ENCODE data around the gene RXFP3. TPM values are rescaled to one million over a fixed set of nuclear protein-coding genes. Genes with fewer than 3 reads are reported as not detected.
"Not testable (repeated sequence)": the region's sequence is repeated elsewhere in the genome, so short reads cannot be mapped to it uniquely, and the experiment has no call there.

RXFP3 gene
- total RNA-seq, 2 donors from 2014 or later = not detected

DNA sequence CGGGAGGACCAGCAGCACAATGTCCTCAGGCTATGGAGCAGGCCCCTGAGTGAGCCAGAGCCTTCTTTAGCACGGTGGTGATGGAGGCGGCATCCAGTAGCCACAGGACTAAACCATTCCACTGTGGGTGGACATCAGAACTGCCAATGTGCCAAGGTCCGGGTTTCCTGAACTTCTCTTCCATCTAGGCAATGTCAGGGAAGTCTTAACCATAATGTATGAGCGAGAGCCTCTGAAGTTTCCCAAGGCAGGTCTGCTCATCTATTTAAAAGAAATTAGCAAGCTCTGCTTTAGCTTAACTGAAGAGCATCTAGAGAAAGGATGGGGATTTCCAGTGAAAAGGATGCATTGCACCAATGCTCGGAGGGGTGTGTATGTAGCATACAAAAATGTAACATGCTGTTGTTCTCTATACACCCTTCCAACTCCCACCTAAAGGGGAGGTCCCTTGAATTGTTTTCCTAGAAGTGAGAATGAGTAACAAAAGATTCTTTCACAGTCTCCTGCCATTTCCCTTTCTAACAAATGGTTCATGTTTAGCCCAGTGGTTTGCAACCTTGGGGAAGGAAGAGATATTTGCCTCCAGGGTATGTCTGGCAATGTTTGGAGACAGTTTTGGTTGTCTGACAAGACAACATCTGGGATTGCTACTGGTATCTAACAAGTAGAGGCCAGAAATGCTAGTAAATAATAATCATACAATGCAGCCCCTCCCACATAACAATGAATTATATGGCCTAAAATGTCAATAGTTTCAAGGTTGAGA lies 6.1 kb upstream of the RXFP3 start:
- DNase-seq (no peak), ATAC-seq (no peak)
- intact Hi-C loops (cut with DNase I, micrococcal nuclease) = no loop called here

DNA sequence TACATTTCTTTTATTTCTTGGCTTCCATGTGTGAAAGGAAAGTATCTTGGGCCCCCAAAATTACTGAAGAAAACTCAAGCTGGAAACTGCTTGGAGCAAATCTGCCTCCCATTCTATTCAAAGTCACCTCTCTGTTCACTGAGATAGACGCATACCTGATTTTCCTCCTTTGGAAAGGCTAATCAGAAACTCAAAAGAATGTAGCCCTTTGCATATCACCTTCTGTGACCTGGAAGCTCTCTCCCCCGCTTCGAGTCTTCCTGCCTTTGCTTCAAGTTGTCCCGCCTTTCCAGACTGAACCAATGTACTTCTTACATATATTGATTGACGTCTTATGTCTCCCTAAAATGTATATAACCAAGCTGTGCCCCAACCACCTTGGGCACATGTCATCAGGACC lies 5.0 kb upstream of the RXFP3 start:
- intact Hi-C loops (cut with DNase I, micrococcal nuclease) = no loop called here

DNA sequence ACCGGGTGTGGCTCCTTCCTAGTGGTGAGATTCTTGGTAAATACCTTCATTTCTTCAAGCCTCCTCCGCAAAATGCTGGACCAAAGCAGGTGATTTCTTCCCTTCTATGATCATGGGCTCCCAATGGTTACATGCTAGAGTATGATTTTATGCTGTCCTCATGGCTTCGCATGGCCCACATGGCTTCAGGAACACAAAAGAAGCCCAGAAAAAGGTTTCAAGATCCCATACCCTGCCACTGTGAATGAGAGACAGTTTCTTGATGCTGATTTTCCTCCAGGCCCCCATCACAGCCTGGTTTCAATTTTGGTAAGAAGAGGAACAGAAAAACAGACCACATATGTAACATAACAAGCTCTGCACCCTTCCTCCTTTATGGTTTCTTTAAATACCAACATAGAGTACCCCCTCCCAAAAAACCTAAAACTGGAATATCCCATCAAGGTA lies 2.4 kb upstream of the RXFP3 start:
- intact Hi-C loops (cut with DNase I, micrococcal nuclease) = no loop called here
- ATAC-seq (no peak), DNase-seq (no peak)

More for the DNA sequence above, 5.0 kb upstream of the RXFP3 start:
- no peak for DNase-seq
- ATAC-seq = no peak

DNA sequence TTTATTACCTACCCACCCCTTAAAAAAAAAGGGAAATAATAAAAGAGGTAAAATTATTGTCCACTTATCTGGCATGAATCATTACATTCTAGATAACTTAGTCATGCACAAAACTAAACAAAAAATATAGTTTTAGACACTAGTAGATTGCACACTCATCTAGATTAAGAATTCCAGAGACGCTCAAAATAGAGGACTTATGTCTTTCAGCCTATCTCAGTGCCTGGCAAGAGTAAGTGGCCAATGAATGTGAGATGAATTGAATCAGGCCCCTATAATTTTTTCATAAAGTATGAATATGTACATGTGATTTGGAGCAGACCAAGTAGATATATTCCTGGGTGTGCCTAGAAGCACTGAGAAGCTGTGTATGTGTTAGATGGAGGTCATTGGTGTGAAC lies 2.0 kb upstream of the RXFP3 start:
- ATAC-seq = no peak
- no peak for DNase-seq
- intact Hi-C loops (cut with DNase I, micrococcal nuclease) = no loop called here

DNA sequence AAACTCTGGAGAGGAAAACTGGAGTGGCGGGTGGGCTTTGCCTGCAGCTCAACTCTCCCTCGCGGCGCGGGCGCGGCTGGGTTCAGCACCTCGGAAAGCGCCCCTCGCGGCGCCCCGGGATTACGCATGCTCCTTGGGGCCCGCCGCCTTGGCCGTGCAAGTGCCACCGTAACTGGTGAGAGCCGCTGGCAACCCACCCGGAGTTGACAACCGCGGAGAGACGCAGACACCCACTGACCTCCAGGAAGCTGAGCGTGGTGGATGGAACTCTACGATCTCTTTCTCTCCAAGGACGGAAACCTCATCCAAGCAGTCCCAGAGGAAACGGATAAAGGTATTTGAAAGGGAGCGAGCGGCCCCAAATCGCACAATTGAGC lies 194 bp upstream of the RXFP3 start:
- peak; percentile 58 for ATAC-seq
- intact Hi-C loops (cut with DNase I, micrococcal nuclease) = no loop called here
- peak in 1 of 2 donors; percentile 43 for DNase-seq

DNA sequence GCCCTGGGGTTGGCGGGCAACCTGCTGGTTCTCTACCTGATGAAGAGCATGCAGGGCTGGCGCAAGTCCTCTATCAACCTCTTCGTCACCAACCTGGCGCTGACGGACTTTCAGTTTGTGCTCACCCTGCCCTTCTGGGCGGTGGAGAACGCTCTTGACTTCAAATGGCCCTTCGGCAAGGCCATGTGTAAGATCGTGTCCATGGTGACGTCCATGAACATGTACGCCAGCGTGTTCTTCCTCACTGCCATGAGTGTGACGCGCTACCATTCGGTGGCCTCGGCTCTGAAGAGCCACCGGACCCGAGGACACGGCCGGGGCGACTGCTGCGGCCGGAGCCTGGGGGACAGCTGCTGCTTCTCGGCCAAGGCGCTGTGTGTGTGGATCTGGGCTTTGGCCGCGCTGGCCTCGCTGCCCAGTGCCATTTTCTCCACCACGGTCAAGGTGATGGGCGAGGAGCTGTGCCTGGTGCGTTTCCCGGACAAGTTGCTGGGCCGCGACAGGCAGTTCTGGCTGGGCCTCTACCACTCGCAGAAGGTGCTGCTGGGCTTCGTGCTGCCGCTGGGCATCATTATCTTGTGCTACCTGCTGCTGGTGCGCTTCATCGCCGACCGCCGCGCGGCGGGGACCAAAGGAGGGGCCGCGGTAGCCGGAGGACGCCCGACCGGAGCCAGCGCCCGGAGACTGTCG lies 976 bp downstream of the RXFP3 start:
- no peak for DNase-seq
- intact Hi-C loops (cut with DNase I, micrococcal nuclease) = no loop called here
- no peak for ATAC-seq

DNA sequence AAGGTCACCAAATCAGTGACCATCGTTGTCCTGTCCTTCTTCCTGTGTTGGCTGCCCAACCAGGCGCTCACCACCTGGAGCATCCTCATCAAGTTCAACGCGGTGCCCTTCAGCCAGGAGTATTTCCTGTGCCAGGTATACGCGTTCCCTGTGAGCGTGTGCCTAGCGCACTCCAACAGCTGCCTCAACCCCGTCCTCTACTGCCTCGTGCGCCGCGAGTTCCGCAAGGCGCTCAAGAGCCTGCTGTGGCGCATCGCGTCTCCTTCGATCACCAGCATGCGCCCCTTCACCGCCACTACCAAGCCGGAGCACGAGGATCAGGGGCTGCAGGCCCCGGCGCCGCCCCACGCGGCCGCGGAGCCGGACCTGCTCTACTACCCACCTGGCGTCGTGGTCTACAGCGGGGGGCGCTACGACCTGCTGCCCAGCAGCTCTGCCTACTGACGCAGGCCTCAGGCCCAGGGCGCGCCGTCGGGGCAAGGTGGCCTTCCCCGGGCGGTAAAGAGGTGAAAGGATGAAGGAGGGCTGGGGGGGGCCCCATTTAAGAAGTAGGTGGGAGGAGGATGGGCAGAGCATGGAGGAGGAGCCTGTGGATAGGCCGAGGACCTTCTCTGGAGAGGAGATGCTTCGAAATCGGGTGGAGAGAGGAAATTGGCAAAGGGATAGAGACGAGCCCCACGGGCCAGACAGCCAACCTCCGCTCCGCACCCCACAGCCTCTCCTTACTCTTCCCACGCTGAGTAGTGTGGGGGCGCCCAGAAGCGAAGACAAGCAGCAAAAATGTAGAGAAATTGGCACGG lies 1.7 kb downstream of the RXFP3 start:
- no peak for DNase-seq
- ATAC-seq = no peak
- intact Hi-C loops (cut with DNase I, micrococcal nuclease) = no loop called here

DNA sequence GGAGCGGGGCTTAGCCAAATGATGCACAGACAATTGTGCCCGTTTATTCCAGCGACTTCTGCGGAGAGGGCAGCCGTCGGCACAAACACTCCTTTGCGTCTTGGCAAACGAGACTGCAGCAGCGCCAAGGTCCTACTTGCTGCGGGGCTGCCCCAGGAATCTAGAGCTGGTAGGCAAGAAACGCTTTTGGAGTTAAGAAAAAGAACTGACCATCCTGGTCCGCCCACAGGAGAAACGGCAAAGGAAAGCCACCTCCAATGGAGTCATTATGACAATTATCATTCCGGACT lies 2.3 kb downstream of the RXFP3 start:
- DNase-seq = no peak
- ATAC-seq = no peak
- intact Hi-C loops (cut with DNase I, micrococcal nuclease) = no loop called here

DNA sequence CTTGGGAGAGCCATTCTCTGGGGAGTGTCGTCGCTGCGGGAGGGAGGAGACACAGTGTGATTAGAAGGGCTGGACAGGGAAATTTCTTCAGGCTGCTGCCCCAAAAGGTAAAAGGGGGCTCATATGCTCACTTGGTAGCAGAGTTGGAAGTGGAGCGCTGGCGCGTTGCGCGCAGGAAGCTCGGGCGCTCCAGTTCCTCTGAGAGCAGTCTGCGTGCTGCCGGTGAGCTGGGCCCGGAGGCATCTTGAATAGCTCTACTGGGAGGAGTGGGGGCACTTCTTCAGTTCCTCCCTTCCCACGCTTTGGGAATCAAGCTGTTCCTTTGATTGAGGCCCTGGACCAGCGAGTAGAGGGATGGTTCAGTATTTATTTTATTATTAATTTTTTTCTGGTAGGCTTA lies 2.7 kb downstream of the RXFP3 start:
- ATAC-seq = no peak
- no peak for DNase-seq
- intact Hi-C loops (cut with DNase I, micrococcal nuclease) = no loop called here

DNA sequence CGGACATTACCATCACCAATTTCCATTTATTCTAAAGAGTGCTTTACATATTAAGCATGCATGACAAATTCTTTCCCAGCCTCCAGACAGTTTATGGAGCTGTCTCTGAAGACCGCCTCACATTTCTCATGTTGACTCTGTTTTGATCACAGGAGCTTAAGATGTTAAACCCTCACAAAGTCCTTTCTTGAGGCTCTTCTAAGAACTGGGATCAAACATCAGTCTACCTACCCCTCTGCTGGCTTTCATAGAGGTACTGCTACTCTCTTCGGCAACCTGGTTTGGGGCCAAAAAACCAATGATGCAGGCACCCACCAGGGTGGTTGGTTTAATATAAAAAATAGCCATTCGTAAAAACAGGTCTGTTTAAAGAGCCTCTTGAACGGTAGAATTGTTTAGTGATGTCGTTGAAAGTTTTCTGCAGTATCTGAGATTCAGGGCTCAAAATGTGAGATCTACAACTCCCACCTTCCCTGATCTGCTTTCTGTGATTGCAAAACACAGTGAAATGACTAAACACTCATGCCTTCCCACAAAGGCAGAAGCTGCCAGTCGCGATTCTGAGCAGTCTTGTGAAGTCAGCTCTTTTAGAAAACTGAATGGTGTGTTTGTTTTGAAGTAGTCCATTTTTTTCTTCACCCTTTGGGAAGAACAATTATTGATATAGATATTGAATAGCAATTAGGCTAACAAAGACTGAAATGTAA lies 3.5 kb downstream of the RXFP3 start:
- no peak for ATAC-seq
- DNase-seq = no peak
- intact Hi-C loops (cut with DNase I, micrococcal nuclease) = no loop called here

DNA sequence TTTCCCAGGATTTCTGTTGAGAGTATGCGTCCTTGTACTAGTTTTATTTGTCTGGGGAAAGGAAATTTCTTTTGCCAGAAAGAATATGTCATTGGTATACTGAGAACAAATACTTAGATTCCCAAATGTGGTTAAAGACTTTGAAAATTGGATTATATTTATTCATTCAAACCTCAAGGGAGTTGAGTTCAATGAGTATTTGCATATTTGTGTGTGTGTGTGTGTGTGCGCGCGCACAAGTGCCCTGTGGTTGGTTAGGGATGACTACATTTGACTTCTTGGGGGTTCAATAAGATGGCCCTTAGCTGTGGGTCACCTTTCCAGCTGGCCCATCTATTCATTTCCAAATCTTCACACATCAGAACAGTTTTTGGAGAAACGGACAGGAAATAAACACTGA lies 4.9 kb downstream of the RXFP3 start:
- intact Hi-C loops (cut with DNase I, micrococcal nuclease) = no loop called here
- ATAC-seq = no peak
- DNase-seq = no peak

DNA sequence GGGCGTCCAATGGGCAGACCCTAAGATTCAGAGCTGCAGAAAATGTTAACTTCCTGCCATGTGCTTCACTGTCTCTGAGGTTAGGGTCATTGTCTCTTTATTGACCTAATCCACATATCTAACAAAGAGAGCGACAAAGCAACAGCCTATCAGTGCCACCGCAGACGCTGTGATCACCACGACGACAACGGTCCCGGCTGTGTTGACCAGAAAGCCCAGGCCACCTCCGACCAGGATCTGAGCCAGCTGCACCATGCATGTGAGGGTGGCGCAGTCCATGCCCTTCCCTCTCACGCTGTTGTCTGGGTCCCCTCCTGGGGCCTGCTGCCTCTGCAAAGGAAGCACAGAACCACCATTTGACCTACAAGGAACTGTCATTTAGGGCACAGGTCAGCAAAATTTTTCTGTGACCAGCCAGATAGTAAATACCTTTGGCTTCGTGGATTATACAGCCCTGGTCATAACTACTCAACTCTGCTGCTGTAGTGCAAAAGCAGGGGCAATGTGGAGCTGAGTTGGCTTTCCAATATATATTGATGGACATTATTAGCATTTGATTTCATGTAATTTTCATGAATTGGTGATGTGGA lies 8.5 kb downstream of the RXFP3 start:
- ATAC-seq (no peak), DNase-seq (no peak)
- intact Hi-C loops (cut with DNase I, micrococcal nuclease) = no loop called here

DNA sequence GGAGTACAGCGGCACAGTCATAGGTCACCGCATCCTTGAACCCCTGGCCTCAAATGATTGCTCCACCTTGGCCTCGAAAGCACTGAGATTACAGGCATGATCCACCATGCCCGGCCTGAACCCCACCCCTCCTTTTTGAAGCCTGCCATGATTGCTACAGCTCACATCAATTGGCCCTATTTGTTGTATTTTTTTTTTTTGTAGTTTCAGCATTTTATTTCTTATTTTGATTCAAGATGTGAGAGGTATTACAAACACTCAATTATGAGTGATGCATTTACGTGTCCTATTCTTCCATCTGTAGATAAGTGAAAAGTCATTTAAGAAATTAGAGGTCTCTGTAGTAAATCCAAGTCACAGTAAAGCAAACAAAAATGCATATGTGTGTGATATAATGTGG lies 16.0 kb downstream of the RXFP3 start:
- ATAC-seq; DNase-seq; intact Hi-C loops (cut with DNase I, micrococcal nuclease): not testable (repeated sequence)

DNA sequence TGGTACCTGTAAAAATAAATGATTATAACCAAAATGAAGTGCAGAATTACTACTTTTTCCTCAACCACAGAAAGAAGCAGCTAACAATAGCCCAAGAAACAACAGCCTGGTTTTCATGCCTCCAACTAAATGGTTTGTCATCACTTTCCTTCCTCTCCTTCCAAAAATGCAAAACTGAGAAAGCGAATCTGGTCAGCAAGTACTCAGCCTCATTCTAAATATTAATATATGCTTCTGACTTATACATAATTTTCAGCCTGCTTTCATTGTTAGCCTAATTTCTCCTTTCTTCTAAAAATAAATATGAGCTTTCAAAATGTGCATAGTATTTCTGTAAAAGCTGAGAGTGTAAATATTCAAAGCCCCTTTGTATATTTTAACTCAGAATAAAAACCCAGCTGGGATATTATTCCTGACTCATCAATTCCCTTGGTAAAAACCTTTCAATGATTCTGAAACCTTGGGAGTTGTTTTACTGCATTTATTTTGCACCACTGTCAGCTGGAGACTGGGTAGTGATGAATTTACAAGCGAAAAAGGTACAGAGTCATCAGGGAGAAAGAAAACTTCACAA lies 21.5 kb downstream of the RXFP3 start:
- no peak for DNase-seq
- ATAC-seq = no peak
- intact Hi-C loops (cut with DNase I, micrococcal nuclease) = no loop called here

DNA sequence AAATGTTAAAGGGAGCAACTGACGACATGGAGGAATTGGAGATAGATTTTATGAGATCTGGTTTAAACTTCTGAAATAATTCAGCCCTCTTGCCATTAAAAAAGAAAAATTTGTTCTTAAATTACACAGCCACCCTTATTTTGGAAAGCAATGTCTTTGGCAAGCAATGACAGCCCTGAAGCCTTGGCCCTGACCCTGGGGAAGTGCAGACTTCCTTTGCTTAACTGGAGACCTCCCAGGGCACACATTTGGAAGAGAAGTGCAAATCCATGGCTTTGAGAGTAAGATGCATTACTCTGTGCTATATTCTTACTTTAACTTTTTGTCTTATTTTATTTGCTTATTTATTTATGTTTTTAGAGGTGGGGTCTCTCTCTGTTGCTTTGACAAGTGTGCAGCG lies 22.0 kb downstream of the RXFP3 start:
- ATAC-seq = no peak
- DNase-seq = no peak
- intact Hi-C loops (cut with DNase I, micrococcal nuclease) = no loop called here

DNA sequence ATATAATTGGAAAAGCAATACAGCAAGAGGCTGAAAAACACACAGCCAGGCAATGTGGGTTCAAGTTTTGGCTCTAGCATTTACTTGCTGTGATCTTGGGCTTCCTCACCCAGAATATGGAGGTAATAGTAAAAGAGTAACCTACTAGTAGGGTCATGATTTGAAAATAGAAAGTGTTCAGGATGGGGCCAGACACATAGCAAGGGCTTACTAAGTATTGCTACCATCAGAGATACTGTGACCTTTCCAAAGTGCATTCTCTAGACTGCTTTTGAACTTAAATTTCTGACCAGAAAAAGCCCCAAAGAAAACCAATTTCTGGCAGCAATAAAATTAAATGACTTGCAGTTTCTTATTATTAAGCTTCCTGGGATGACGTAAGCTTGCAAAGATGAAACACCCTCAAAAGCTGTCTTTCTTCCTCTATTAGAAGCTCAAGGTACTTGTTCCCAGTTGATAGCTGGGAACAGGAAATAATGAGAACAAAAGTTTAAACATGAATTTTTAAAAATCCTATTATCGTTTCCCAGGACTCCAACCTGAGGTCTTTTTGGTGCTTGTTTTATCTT lies 28.0 kb downstream of the RXFP3 start:
- ATAC-seq = no peak
- intact Hi-C loops (cut with DNase I, micrococcal nuclease) = no loop called here

DNA sequence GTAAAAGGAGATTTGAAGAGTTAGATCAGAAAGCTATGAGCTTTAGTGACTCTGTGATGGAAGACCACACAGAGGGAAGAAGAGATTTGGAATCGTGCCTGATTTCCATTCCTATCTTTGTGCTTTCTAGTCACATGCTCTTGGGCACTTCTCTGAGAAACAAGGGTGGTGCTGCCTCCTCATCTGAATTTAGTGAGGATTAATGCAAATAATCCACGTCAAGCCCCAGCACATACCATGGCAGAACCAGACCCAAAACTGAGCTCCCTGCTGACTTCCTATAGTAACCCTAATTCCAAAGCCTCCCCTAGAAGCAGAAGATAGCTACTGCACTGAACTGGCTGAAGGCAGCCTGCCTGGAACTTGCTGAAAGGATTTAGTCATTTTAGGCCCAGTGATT lies 30.6 kb downstream of the RXFP3 start:
- DNase-seq (no peak), ATAC-seq (no peak)
- intact Hi-C loops (cut with DNase I, micrococcal nuclease) = no loop called here

More for the DNA sequence above, 28.0 kb downstream of the RXFP3 start:
- no peak for DNase-seq

DNA sequence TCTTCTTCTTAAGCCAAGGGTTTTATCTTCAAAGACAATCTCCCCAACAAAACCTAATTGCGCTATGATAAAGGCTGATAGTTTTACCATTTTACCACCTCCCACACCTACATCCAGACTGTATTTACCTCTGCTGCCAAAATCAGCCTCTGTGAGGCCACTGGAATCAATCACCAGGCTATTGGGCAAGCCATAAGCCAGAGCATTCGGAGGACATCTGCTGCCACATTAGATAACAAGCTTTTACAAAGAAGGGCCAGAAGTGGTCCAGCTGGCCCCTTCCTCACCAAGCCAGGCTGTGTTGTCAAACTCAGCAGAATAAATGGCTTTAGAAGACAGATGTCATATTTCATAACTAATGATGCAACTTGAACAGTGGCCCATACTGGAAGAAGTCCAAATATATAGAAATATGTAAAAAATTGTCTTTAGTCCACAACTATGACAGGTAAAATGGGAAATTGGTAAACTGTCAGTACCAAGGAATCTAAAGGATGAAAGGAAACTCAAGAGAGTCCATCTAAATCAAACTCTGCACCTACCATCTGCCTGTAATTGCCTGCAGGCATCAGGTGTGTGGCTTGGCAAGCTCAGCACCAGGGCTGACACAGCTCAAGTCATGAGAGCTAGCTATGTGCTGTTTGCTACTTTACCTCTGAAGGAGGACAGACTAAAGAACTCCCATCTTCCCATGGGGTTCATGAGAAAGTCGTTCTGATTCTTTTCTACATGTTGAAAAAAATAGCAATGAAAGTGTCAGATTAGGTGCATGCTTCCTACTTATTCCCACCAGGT lies 32.2 kb downstream of the RXFP3 start:
- no peak for DNase-seq
- intact Hi-C loops (cut with DNase I, micrococcal nuclease) = no loop called here
- ATAC-seq = no peak
